Measurements from ENCODE around the gene COX19. TPM values are rescaled to one million over a fixed set of nuclear protein-coding genes. Genes with fewer than 3 reads are reported as not detected.

COX19 gene
- total RNA-seq, 1 experiment from 2014 or later, result 12.3 TPM

DNA sequence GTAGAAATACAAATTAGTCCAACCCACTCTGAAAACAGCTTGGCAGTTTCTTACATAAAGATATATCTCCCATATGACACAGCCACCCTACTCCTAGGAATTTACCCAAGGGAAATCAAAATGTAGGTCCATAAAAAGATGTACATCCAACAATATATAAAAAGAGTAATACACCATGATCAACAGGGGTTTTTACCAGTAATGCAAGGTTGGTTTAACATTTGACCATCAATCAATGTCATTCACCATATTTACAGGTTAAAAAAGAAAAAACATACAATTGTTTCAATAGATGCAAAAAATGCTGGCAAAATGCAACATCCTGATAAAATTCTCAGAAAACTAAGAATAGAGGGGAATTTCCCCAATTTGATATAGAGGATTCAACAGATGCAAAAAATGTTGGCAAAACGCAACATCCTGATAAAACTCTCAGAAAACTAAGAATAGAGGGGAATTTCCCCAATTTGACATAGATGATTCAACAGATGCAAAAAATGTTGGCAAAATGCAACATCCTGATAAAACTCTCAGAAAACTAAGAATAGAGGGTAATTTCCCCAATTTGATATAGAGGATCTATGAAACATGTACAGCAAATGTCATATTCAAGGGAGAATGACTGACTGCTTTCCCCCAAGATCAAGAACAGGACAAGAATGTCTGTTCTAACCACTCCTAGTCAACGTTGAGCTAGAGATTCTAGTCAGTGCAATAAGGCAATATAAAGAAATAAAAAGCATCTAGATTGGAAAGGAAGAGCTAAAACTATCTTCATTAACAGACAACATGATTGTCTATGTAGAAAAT is 34.5 kb downstream of the COX19 start:
- Mint-ChIP-seq H3K4me3 (no peak overlapping the region), H3K4me1 (peaks cover 4 to 7% of the 10 kb centered on the region in 2 experiments; a peak in 3 of 4 replicates), H3K9me3 (peaks cover 3 to 4% of the 10 kb centered on the region in 2 experiments; a peak in 3 of 5 replicates), H3K27ac (no peak overlapping the region), H3K36me3 (ENCODE audit: insufficient read depth in 1 of 3, low read depth in 3 of 3) (no peaks in the 10 kb centered on the region; a peak in 2 of 7 replicates), H3K27me3 (ENCODE audit: low read depth) (peaks cover 13% of the 10 kb centered on the region)
- Histone ChIP-seq H3K27ac (ENCODE audit: insufficient read length, low read depth, low read length) (no peak overlapping the region), H4K8ac (replicated peaks; ENCODE audit: insufficient read length, low read depth, low read length) (no peak overlapping the region), H2AK5ac (ENCODE audit: insufficient read length, low read length) (no peak overlapping the region), H3K9ac (ENCODE audit: extremely low read depth, insufficient read length, low read length) (no peak overlapping the region), H2BK20ac (ENCODE audit: low read depth, low read length, poor library complexity, severe bottlenecking) (no peak overlapping the region), H3K4me1 (ENCODE audit: insufficient read depth, low read length) (no peaks in the 10 kb centered on the region), H3K18ac (ENCODE audit: insufficient read length, low read depth, low read length) (no peak overlapping the region), H4K5ac (ENCODE audit: insufficient read length, low read depth, low read length) (no peak overlapping the region), H2BK120ac (ENCODE audit: low read depth, low read length, poor library complexity, severe bottlenecking) (no peak overlapping the region), H3K79me1 (ENCODE audit: insufficient read depth, low read depth, low read length, poor library complexity, severe bottlenecking) (no peaks in the 10 kb centered on the region), H2BK5ac (ENCODE audit: insufficient read length, low read length) (no peak overlapping the region), H3K4me2 (ENCODE audit: insufficient read depth, insufficient read length, low read length) (no peak overlapping the region), H3K79me2 (ENCODE audit: insufficient read depth, low read length) (no peaks in the 10 kb centered on the region), H4K20me1 (ENCODE audit: control insufficient read depth, insufficient read depth, insufficient read length) (no peaks in the 10 kb centered on the region), H2BK15ac (ENCODE audit: low read depth, low read length) (no peak overlapping the region), H2AFZ (ENCODE audit: low read length) (no peak overlapping the region), H3K56ac (ENCODE audit: insufficient read length, low read depth, low read length) (no peak overlapping the region), H3K14ac (ENCODE audit: insufficient read depth, low read length) (no peak overlapping the region), H2BK12ac (ENCODE audit: insufficient read length, low read depth, low read length) (no peak overlapping the region), H3T11ph (ENCODE audit: low read length) (no peak overlapping the region), H3K23me2 (ENCODE audit: insufficient read length, low read depth, low read length, poor library complexity, severe bottlenecking) (no peaks in the 10 kb centered on the region), H3K27me3 (ENCODE audit: insufficient read depth, low read length) (no peaks in the 10 kb centered on the region), H3K23ac (ENCODE audit: insufficient read length, low read depth, low read length) (no peak overlapping the region), H3K9me3 (ENCODE audit: control insufficient read depth, low read depth, low read length) (no peaks in the 10 kb centered on the region), H4K91ac (ENCODE audit: insufficient read length, low read depth, low read length) (no peak overlapping the region), H3K4ac (ENCODE audit: low read depth, low read length) (no peak overlapping the region)
- TF ChIP-seq, protein P1, sequence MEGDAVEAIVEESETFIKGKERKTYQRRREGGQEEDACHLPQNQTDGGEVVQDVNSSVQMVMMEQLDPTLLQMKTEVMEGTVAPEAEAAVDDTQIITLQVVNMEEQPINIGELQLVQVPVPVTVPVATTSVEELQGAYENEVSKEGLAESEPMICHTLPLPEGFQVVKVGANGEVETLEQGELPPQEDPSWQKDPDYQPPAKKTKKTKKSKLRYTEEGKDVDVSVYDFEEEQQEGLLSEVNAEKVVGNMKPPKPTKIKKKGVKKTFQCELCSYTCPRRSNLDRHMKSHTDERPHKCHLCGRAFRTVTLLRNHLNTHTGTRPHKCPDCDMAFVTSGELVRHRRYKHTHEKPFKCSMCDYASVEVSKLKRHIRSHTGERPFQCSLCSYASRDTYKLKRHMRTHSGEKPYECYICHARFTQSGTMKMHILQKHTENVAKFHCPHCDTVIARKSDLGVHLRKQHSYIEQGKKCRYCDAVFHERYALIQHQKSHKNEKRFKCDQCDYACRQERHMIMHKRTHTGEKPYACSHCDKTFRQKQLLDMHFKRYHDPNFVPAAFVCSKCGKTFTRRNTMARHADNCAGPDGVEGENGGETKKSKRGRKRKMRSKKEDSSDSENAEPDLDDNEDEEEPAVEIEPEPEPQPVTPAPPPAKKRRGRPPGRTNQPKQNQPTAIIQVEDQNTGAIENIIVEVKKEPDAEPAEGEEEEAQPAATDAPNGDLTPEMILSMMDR (conservative IDR thresholded peaks at IDR 0.05), result no peak
- DNase-seq, result no peak
- no CpG with 5 or more reads among the region's 2 CpGs for WGBS (ENCODE audit: extremely low coverage, insufficient read length, low lambda C conversion rate)

Data from H9 (cell line).